ENCODE data around the gene MAP2K3. TPM values are rescaled to one million over a fixed set of nuclear protein-coding genes. Genes with fewer than 3 reads are reported as not detected.

Gene MAP2K3
- total RNA-seq, 1 donor from 2014 or later = 294 TPM

GRCh38 chr17:21356537-21357127, 72.1 kb downstream of the MAP2K3 start:
- no peak for TF ChIP-seq CTCF (IDR thresholded peaks at IDR 0.05)
- intact Hi-C loops (cut with DNase I) = no loop called here
- H3K36me3 ChIP-seq = no peaks in the 10 kb centered on the region
- H3K27me3 ChIP-seq = no peaks in the 10 kb centered on the region
- no peak overlapping the region for H3K27ac ChIP-seq
- no peaks in the 10 kb centered on the region for H3K4me1 ChIP-seq
- no peaks in the 10 kb centered on the region for H3K9me3 ChIP-seq
- no peak overlapping the region for H3K4me3 ChIP-seq
- no peak for DNase-seq (ENCODE audit: low spot score in 2 of 2)

- H3K36me3 ChIP-seq = no peaks in the 10 kb centered on the region
- no peaks in the 10 kb centered on the region for H3K4me1 ChIP-seq
- no peak for TF ChIP-seq CTCF (IDR thresholded peaks at IDR 0.05)
- H3K27ac ChIP-seq = no peak overlapping the region
- H3K9me3 ChIP-seq = no peaks in the 10 kb centered on the region
- intact Hi-C loops (cut with DNase I) = no loop called here
- H3K27me3 ChIP-seq = no peaks in the 10 kb centered on the region
- H3K4me3 ChIP-seq = no peak overlapping the region
- DNase-seq (ENCODE audit: low spot score in 2 of 2) = no peak
These were observed 72.8 kb downstream of the MAP2K3 start for GRCh38 chr17:21357281-21357680.

GRCh38 chr17:21357696-21358656, 73.5 kb downstream of the MAP2K3 start:
- Histone ChIP-seq H3K27ac (no peak overlapping the region), H3K9me3 (no peaks in the 10 kb centered on the region), H3K4me3 (no peak overlapping the region), H3K4me1 (no peaks in the 10 kb centered on the region), H3K27me3 (no peaks in the 10 kb centered on the region), H3K36me3 (no peaks in the 10 kb centered on the region)
- intact Hi-C loops (cut with DNase I) = no loop called here
- no peak for DNase-seq (ENCODE audit: low spot score in 2 of 2)
- TF ChIP-seq CTCF (IDR thresholded peaks at IDR 0.05) = no peak

GRCh38 chr17:21358682-21359482, 74.4 kb downstream of the MAP2K3 start:
- H3K4me3 ChIP-seq = no peak overlapping the region
- no peak for TF ChIP-seq CTCF (IDR thresholded peaks at IDR 0.05)
- H3K27me3 ChIP-seq = no peaks in the 10 kb centered on the region
- H3K27ac ChIP-seq = no peak overlapping the region
- DNase-seq (ENCODE audit: low spot score in 2 of 2) = no peak
- H3K4me1 ChIP-seq = no peaks in the 10 kb centered on the region
- H3K9me3 ChIP-seq = no peaks in the 10 kb centered on the region
- H3K36me3 ChIP-seq = no peaks in the 10 kb centered on the region
- intact Hi-C loops (cut with DNase I) = no loop called here

GRCh38 chr17:21359483-21359840, 75.0 kb downstream of the MAP2K3 start:
- no peaks in the 10 kb centered on the region for H3K27me3 ChIP-seq
- no peak for TF ChIP-seq CTCF (IDR thresholded peaks at IDR 0.05)
- DNase-seq (ENCODE audit: low spot score in 2 of 2) = no peak
- H3K9me3 ChIP-seq = no peaks in the 10 kb centered on the region
- H3K4me3 ChIP-seq = no peak overlapping the region
- H3K36me3 ChIP-seq = no peaks in the 10 kb centered on the region
- no peaks in the 10 kb centered on the region for H3K4me1 ChIP-seq
- H3K27ac ChIP-seq = no peak overlapping the region
- intact Hi-C loops (cut with DNase I) = no loop called here

Measured in ascending aorta (tissue), 2 donors.